HEK293T (cell line): ENCODE results near the gene APOO.

ENCODE experiments used
- CTCF ChIA-PET: fragments of 350-600 bp; formaldehyde crosslinking; extraction: SDS; loops from one replicate; lab custom pipeline; 2021; ENCODE audit warnings: antibody characterized with exemption, inconsistent platforms; lab: Yijun Ruan, JAX
- POLR2A ChIA-PET: fragments of 350-600 bp; formaldehyde crosslinking; extraction: SDS; loops from one replicate; lab custom pipeline; 2020; ENCODE audit warnings: antibody characterized with exemption, inconsistent platforms; lab: Yijun Ruan, JAX
- DNase-seq: peaks from one replicate; pipeline ENCODE4 v3.0.0; 2012; ENCODE audit warnings: mixed read lengths; ENCODE audit errors: extremely low spot score
- ARNT ChIP-seq: fragments of 450-650 bp; IDR thresholded peaks from 2 replicates; pipeline ENCODE4 v1.6.1; 2017; ENCODE audit warnings: mild to moderate bottlenecking
- BHLHE40 ChIP-seq: fragments of 450-650 bp; IDR thresholded peaks from 2 replicates; pipeline ENCODE4 v1.6.1; 2016; ENCODE audit warnings: mild to moderate bottlenecking, moderate library complexity, borderline replicate concordance
- CTBP1 ChIP-seq: fragments of 450-650 bp; IDR thresholded peaks from 2 replicates; pipeline ENCODE4 v1.6.1; 2016; ENCODE audit warnings: borderline replicate concordance
- ELF4 ChIP-seq: fragments of 450-650 bp; IDR thresholded peaks from 2 replicates; pipeline ENCODE4 v1.6.1; 2017; ENCODE audit warnings: antibody characterized with exemption
- FOXA1 ChIP-seq: fragments of 450-650 bp; IDR thresholded peaks from 2 replicates; pipeline ENCODE4 v1.6.1; 2016; ENCODE audit warnings: mild to moderate bottlenecking
- FOXK2 ChIP-seq: fragments of 450-650 bp; IDR thresholded peaks from 2 replicates; pipeline ENCODE4 v1.6.1; 2016; ENCODE audit warnings: mild to moderate bottlenecking
- FOXM1 ChIP-seq: fragments of 450-650 bp; IDR thresholded peaks from 2 replicates; pipeline ENCODE4 v1.6.1; 2017; ENCODE audit warnings: mild to moderate bottlenecking, borderline replicate concordance
- HDGF ChIP-seq: fragments of 450-650 bp; IDR thresholded peaks from 2 replicates; pipeline ENCODE4 v1.6.1; 2017; ENCODE audit warnings: antibody characterized with exemption, borderline replicate concordance
- L3MBTL2 ChIP-seq: fragments of 450-650 bp; conservative IDR thresholded peaks from 2 replicates; pipeline ENCODE4 v1.6.1; 2016; ENCODE audit warnings: mild to moderate bottlenecking
- LEF1 ChIP-seq: fragments of 450-650 bp; IDR thresholded peaks from 2 replicates; pipeline ENCODE4 v1.6.1; 2017; ENCODE audit warnings: mild to moderate bottlenecking, borderline replicate concordance
- NFRKB ChIP-seq: fragments of 450-650 bp; IDR thresholded peaks from 2 replicates; pipeline ENCODE4 v1.6.1; 2016; ENCODE audit warnings: mild to moderate bottlenecking, moderate library complexity
- PKNOX1 ChIP-seq: fragments of 450-650 bp; IDR thresholded peaks from 2 replicates; pipeline ENCODE4 v1.6.1; 2016
- SP1 ChIP-seq: fragments of 450-650 bp; IDR thresholded peaks from 2 replicates; pipeline ENCODE4 v1.6.1; 2017
- SUZ12 ChIP-seq: fragments of 450-650 bp; IDR thresholded peaks from 2 replicates; pipeline ENCODE4 v1.6.1; 2016; ENCODE audit warnings: mild to moderate bottlenecking
- TARDBP ChIP-seq: fragments of 450-650 bp; IDR thresholded peaks from 2 replicates; pipeline ENCODE4 v1.6.1; 2016
- ZNF384 ChIP-seq: fragments of 450-650 bp; IDR thresholded peaks from 2 replicates; pipeline ENCODE4 v1.6.1; 2016

Gene APOO

DNA sequence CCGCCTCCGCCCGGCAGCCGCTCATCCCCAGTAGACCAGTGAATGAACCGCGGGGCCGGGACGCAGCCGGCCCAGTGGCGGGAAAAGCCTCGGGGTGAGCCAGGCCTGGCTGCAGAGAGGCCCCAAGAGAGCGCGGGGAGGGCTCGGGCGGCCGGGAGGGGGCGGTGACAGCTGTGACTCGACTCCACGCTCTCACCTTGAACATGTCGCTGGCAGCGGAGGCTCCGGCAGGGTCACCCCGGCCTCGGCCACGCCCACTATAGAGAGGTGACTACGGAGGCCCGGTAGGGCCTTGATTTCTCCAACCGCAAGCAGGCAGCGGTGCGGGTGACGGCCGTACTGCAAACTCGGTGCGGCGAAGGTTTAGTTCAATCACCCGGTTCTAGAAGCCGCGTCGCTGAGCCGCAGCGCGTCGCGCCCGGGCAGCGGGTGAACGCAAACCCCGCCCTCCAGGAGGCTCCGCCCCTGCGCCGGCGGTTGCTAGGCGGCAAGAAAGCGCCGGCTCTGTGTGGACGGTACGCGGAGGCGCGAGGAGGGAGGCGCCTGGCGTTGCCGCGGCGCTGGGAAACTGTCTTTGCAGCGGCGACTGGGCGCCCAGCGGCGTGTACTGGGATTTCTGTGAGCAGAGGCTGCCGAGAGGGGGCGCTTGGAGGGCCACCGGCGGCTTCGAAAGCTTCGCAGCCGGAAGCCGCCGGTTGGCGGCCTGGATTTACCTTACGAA, at the start of gene APOO, which contains the start of gene CXorf58:
Gene APOO, minus strand, starts transcription at position 441 of the 721 bp plus-strand sequence. Its CDS starts 236 bp downstream, at position 205.
Gene CXorf58, plus strand, starts transcription at position 509 of the 721 bp plus-strand sequence. CDS start 2,297 bp downstream, outside the sequence.
- no peak; the same call in 1 of the 2 replicates for TF ChIP-seq L3MBTL2
- TF ChIP-seq FOXA1 = no peak
- no peak for TF ChIP-seq SUZ12
- no peak for TF ChIP-seq CTBP1
- no peak for TF ChIP-seq LEF1
- TF ChIP-seq BHLHE40 = no peak
- no peak for TF ChIP-seq FOXM1
- TF ChIP-seq FOXK2 = no peak
- no peak for TF ChIP-seq ELF4
- TF ChIP-seq PKNOX1 = no peak
- TF ChIP-seq ARNT = no peak
- TF ChIP-seq HDGF = no peak
- no peak for TF ChIP-seq ZNF384
- TF ChIP-seq SP1 = no peak
- TF ChIP-seq TARDBP = no peak
- no peak for TF ChIP-seq NFRKB
- peak; percentile 88 for DNase-seq
- ChIA-PET POLR2A (interaction anchor here (1.0 to 2.5 kb wide), 5 partner anchors 113 to 164 kb away, joined by 4 to 8 read pairs (median 7); partner anchors contain the start of genes EIF2S3 and SAT1), CTCF (interaction anchor here (0.6 to 1.3 kb wide), 3 partner anchors 123 to 266 kb away, joined by 3 to 6 read pairs (median 4); no protein-coding TSS in a partner anchor)

GRCh38 chrX:23954396-23954795, 46.7 kb upstream of the APOO start:
- no peak for TF ChIP-seq ARNT
- no peak for TF ChIP-seq SP1
- TF ChIP-seq HDGF = no peak
- no peak for TF ChIP-seq LEF1
- TF ChIP-seq CTBP1 = no peak
- TF ChIP-seq FOXK2 = no peak
- no peak for TF ChIP-seq ELF4
- no peak for TF ChIP-seq NFRKB
- no peak for TF ChIP-seq BHLHE40
- TF ChIP-seq ZNF384 = no peak
- TF ChIP-seq FOXM1 = no peak
- no peak for TF ChIP-seq SUZ12
- no peak for TF ChIP-seq TARDBP
- no peak for TF ChIP-seq L3MBTL2
- TF ChIP-seq FOXA1 = no peak
- no peak for TF ChIP-seq PKNOX1
- DNase-seq = no peak
- ChIA-PET POLR2A (interaction anchor here (1.6 kb wide), 1 partner anchor 10 kb away, joined by 4 read pairs; no protein-coding TSS in a partner anchor), CTCF (interaction anchor here (0.6 kb wide), 1 partner anchor 43 kb away, joined by 4 read pairs; no protein-coding TSS in a partner anchor)

- ChIA-PET POLR2A (interaction anchor here (1.6 kb wide), 1 partner anchor 9 kb away, joined by 4 read pairs; no protein-coding TSS in a partner anchor), CTCF (interaction anchor here (0.6 kb wide), 1 partner anchor 43 kb away, joined by 4 read pairs; no protein-coding TSS in a partner anchor)
- no peak for DNase-seq
- TF ChIP-seq FOXK2 (no peak), SP1 (no peak), ARNT (no peak), ELF4 (no peak), PKNOX1 (no peak), SUZ12 (no peak), FOXM1 (no peak), ZNF384 (no peak), TARDBP (no peak), CTBP1 (no peak), LEF1 (no peak), NFRKB (no peak)
Measured at GRCh38 chrX:23953908-23954269, 46.2 kb upstream of the APOO start.

GRCh38 chrX:23952984-23953907, 45.5 kb upstream of the APOO start:
- CTCF ChIA-PET = interaction anchor here (0.6 to 1.0 kb wide), 2 partner anchors 42 to 51 kb away, joined by 4 read pairs; no protein-coding TSS in a partner anchor
- DNase-seq = peak; percentile 21

More at GRCh38 chrX:23952984-23953907, 45.5 kb upstream of the APOO start:
- no peak for TF ChIP-seq CTBP1
- TF ChIP-seq LEF1 = no peak
- no peak for TF ChIP-seq BHLHE40
- TF ChIP-seq ELF4 = no peak
- no peak for TF ChIP-seq ARNT
- no peak for TF ChIP-seq FOXA1
- no peak for TF ChIP-seq PKNOX1
- no peak for TF ChIP-seq SP1
- no peak for TF ChIP-seq SUZ12
- TF ChIP-seq TARDBP = no peak
- TF ChIP-seq HDGF = no peak
- no peak for TF ChIP-seq NFRKB
- TF ChIP-seq FOXK2 = no peak
- TF ChIP-seq L3MBTL2 = no peak
- TF ChIP-seq ZNF384 = no peak
- TF ChIP-seq FOXM1 = no peak
- POLR2A ChIA-PET = interaction anchor here (0.7 to 1.6 kb wide), 3 partner anchors 8 to 72 kb away, joined by 3 to 4 read pairs (median 4); no protein-coding TSS in a partner anchor
